SK-N-SH (cell line): ENCODE results near the gene ZNF546. TPM values are rescaled to one million over a fixed set of nuclear protein-coding genes. Genes with fewer than 3 reads are reported as not detected.
A peak's percentile ranks its signal among the peaks of the same experiment; 100 is the strongest.

Experiments used
- CTCF ChIA-PET: fragments of 300-600, 350-600 bp; formaldehyde crosslinking; extraction: SDS; loops from one replicate; lab custom pipeline; 2021; lab: Yijun Ruan, JAX
- POLR2A ChIA-PET: fragments of 350-600 bp; sonication (Branson Sonifier 250); formaldehyde crosslinking; extraction: SDS; loops from one replicate; lab custom pipeline; 2020; ENCODE audit warnings: antibody characterized with exemption, inconsistent platforms; lab: Yijun Ruan, JAX
- DNase-seq: peaks from one replicate; pipeline ENCODE4 v3.0.0; 2012
- H2AFZ ChIP-seq: fragments of 200-600 bp; sonication (generic); 2 replicates; pipeline ENCODE4 v1.8.1; 2016; ENCODE audit warnings: antibody characterized with exemption, mild to moderate bottlenecking, low read depth
- H3F3A ChIP-seq: fragments of 200-600 bp; sonication (generic); replicated peaks from 2 replicates; pipeline ENCODE3; 2016; ENCODE audit warnings: antibody characterized with exemption, mild to moderate bottlenecking; ENCODE audit not compliant: insufficient read depth
- H3K27ac ChIP-seq, 2 experiments: fragments of 200-500 bp in 1 of 2; fragments of 200-600 bp in 1 of 2; sonication (Bioruptor generic) in 1 of 2; sonication (generic), shearing (Covaris generic) in 1 of 2; 2 replicates each; pipeline versions ENCODE4 v1.5.1 to v1.6.1; 2014 to 2016; ENCODE audit warnings: low read depth in 2 of 2, inconsistent platforms in 1 of 2, low read length in 1 of 2, mild to moderate bottlenecking in 1 of 2, mixed read lengths in 1 of 2
- H3K27me3 ChIP-seq: fragments of 200-600 bp; sonication (generic), shearing (Covaris generic); 2 replicates; pipeline ENCODE4 v1.6.1; 2016; ENCODE audit warnings: mixed run types; ENCODE audit not compliant: insufficient read depth
- H3K36me3 ChIP-seq, 2 experiments: fragments of 200-500 bp in 1 of 2; fragments of 200-600 bp in 1 of 2; sonication (Bioruptor generic) in 1 of 2; sonication (generic) in 1 of 2; replicated peaks in 1 of 2; 2 replicates each; pipeline versions ENCODE3 to v1.5.1; 2014 to 2016; ENCODE audit warnings: low read length in 1 of 2, mild to moderate bottlenecking in 1 of 2; ENCODE audit not compliant: insufficient read depth in 2 of 2, control insufficient read depth in 1 of 2
- H3K4me1 ChIP-seq, 2 experiments: fragments of 200-500 bp in 1 of 2; fragments of 200-600 bp in 1 of 2; sonication (Bioruptor generic) in 1 of 2; sonication (generic), shearing (Covaris generic) in 1 of 2; 2 replicates each; pipeline versions ENCODE4 v1.5.1 to v1.6.1; 2014 to 2016; ENCODE audit warnings: low read depth in 1 of 2, low read length in 1 of 2, mixed run types in 1 of 2; ENCODE audit not compliant: insufficient read depth in 2 of 2, control insufficient read depth in 1 of 2
- H3K4me2 ChIP-seq: fragments of 200-600 bp; sonication (generic), shearing (Covaris generic); 2 replicates; pipeline ENCODE4 v1.6.1; 2017; ENCODE audit warnings: mixed run types
- H3K4me3 ChIP-seq, 2 experiments: fragments of 200-500 bp in 1 of 2; fragments of 200-600 bp in 1 of 2; sonication (Bioruptor generic) in 1 of 2; sonication (generic), shearing (Covaris generic) in 1 of 2; 2 replicates each; pipeline versions ENCODE4 v1.5.1 to v1.8.1; 2014 to 2016; ENCODE audit warnings: low read depth in 2 of 2, inconsistent platforms in 1 of 2, low read length in 1 of 2, mild to moderate bottlenecking in 1 of 2, mixed read lengths in 1 of 2, moderate library complexity in 1 of 2
- H3K79me2 ChIP-seq: fragments of 200-600 bp; sonication (generic); 2 replicates; pipeline ENCODE4 v1.8.1; 2017; ENCODE audit warnings: mild to moderate bottlenecking; ENCODE audit not compliant: insufficient read depth
- H3K9ac ChIP-seq: fragments of 200-600 bp; sonication (generic); 2 replicates; pipeline ENCODE4 v1.6.1; 2017; ENCODE audit warnings: mixed run types
- H3K9me2 ChIP-seq: fragments of 200-600 bp; sonication (generic); 2 replicates; pipeline ENCODE4 v1.6.1; 2017; ENCODE audit warnings: mixed run types
- H3K9me3 ChIP-seq: fragments of 200-600 bp; sonication (generic); 2 replicates; pipeline ENCODE4 v1.6.1; 2017; ENCODE audit warnings: mixed run types, mild to moderate bottlenecking, moderate library complexity
- H4K20me1 ChIP-seq: fragments of 200-600 bp; sonication (generic); 2 replicates; pipeline ENCODE4 v1.6.1; 2017; ENCODE audit warnings: mild to moderate bottlenecking, mixed run types; ENCODE audit not compliant: insufficient read depth
- ELF1 ChIP-seq: IDR thresholded peaks from 2 replicates; pipeline ENCODE4 v1.4.0; 2012
- EP300 ChIP-seq, 2 experiments: IDR thresholded peaks; 2 replicates each; pipeline versions ENCODE4 v1.4.0 to v1.6.1; 2012; ENCODE audit warnings: borderline replicate concordance in 1 of 2, low read depth in 1 of 2, low read length in 1 of 2
- EZH2phosphoT487 ChIP-seq: fragments of 200-600 bp; sonication (generic); IDR thresholded peaks from 2 replicates; pipeline ENCODE4 v1.6.1; 2017; ENCODE audit warnings: low read depth, mixed run types, mild to moderate bottlenecking, antibody characterized with exemption, moderate library complexity, borderline replicate concordance
- FOXJ3 ChIP-seq: sonication (generic); formaldehyde crosslinking; IDR thresholded peaks from 2 replicates; pipeline ENCODE4 v1.5.1; 2020; ENCODE audit warnings: mild to moderate bottlenecking, missing genetic modification reagents
- GABPA ChIP-seq: IDR thresholded peaks from 2 replicates; pipeline ENCODE4 v1.4.0; 2012; ENCODE audit warnings: low read depth, mild to moderate bottlenecking
- GATA2 ChIP-seq: sonication (generic); formaldehyde crosslinking; IDR thresholded peaks from 2 replicates; pipeline ENCODE4 v1.5.0; 2020; ENCODE audit warnings: mild to moderate bottlenecking, missing genetic modification reagents
- MEF2A ChIP-seq: IDR thresholded peaks from 2 replicates; pipeline ENCODE4 v1.4.0; 2012; ENCODE audit warnings: low read depth, borderline replicate concordance
- POLR2AphosphoS5 ChIP-seq: IDR thresholded peaks from 2 replicates; pipeline ENCODE4 v1.6.1; 2012; ENCODE audit warnings: low read depth, low read length
- RAD21 ChIP-seq: IDR thresholded peaks from 2 replicates; pipeline ENCODE4 v1.6.1; 2012; ENCODE audit warnings: mild to moderate bottlenecking, low read length
- RCOR1 ChIP-seq: fragments of 150-350 bp; IDR thresholded peaks from 2 replicates; pipeline ENCODE4 v1.6.1; 2017; ENCODE audit warnings: antibody characterized with exemption, low read length
- TEAD4 ChIP-seq: IDR thresholded peaks from 2 replicates; pipeline ENCODE4 v1.4.0; 2012; ENCODE audit warnings: mild to moderate bottlenecking, borderline replicate concordance; ENCODE audit not compliant: insufficient read depth
- WGBS: methylation state at CpG from one replicate; pipeline ENCODE4 v1.1.6; 2017; ENCODE audit warnings: low lambda C conversion rate; 5-methylcytosine and 5-hydroxymethylcytosine counted together
- polyA plus RNA-seq, 3 experiments: library from polyadenylated mRNA; depleted of rRNA; stranded (reverse); fragments of >200 nt; gene quantifications; 2 replicates each; pipeline ENCODE4 v1.2.3, GENCODE V29; 2012
- TF ChIP-seq, protein P1 (sequence below): IDR thresholded peaks from 2 replicates; pipeline ENCODE4 v1.4.0; 2012; ENCODE audit warnings: low read depth, borderline replicate concordance
- TF ChIP-seq, protein P2 (sequence below): IDR thresholded peaks from 2 replicates; pipeline ENCODE4 v1.6.1; 2012; ENCODE audit warnings: mild to moderate bottlenecking, low read depth, low read length, moderate library complexity

The ZNF546 gene
- polyA plus RNA-seq, 1 of the 3 experiments (the other 2 are of a cell fraction) = 0.87 TPM

DNA sequence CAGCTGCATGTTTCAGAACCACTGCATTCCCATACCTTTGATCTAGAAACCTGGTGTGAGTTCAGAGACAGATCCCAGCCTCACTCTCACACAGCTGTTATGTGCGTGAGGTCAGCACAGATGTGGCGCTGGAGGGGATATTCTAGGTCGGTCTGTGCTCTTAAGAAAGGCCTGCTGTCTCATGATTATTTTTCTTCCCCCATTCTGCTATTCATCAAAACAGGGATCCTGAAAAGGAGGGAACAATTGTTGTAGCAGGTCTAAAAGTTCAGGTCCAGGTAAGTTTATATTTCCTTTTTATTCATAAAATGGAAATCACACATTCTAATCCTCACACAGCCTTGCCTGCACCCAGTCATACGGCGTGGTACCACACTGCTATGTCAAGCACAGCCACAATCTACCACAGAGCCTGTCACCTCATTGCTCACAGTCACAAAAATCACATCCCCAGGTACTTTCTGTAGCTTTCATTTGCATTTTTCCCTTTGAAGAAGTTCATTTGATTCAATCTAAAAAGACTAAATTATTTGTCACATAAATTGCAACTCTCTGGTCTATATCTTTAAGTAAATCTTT lies 867 bp downstream of the ZNF546 start:
- POLR2A ChIA-PET = no interaction called here
- TF ChIP-seq EP300 (IDR thresholded peaks at IDR 0.05; ENCODE audit: borderline replicate concordance in 1 of 2, low read depth in 1 of 2, low read length in 1 of 2) (no peak), RAD21 (no peak), TEAD4 (no peak), GABPA (no peak), RCOR1 (no peak), POLR2AphosphoS5 (no peak), EZH2phosphoT487 (no peak)
- TF ChIP-seq, protein P1, sequence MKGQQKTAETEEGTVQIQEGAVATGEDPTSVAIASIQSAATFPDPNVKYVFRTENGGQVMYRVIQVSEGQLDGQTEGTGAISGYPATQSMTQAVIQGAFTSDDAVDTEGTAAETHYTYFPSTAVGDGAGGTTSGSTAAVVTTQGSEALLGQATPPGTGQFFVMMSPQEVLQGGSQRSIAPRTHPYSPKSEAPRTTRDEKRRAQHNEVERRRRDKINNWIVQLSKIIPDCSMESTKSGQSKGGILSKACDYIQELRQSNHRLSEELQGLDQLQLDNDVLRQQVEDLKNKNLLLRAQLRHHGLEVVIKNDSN = no peak
- TF ChIP-seq, protein P2, sequence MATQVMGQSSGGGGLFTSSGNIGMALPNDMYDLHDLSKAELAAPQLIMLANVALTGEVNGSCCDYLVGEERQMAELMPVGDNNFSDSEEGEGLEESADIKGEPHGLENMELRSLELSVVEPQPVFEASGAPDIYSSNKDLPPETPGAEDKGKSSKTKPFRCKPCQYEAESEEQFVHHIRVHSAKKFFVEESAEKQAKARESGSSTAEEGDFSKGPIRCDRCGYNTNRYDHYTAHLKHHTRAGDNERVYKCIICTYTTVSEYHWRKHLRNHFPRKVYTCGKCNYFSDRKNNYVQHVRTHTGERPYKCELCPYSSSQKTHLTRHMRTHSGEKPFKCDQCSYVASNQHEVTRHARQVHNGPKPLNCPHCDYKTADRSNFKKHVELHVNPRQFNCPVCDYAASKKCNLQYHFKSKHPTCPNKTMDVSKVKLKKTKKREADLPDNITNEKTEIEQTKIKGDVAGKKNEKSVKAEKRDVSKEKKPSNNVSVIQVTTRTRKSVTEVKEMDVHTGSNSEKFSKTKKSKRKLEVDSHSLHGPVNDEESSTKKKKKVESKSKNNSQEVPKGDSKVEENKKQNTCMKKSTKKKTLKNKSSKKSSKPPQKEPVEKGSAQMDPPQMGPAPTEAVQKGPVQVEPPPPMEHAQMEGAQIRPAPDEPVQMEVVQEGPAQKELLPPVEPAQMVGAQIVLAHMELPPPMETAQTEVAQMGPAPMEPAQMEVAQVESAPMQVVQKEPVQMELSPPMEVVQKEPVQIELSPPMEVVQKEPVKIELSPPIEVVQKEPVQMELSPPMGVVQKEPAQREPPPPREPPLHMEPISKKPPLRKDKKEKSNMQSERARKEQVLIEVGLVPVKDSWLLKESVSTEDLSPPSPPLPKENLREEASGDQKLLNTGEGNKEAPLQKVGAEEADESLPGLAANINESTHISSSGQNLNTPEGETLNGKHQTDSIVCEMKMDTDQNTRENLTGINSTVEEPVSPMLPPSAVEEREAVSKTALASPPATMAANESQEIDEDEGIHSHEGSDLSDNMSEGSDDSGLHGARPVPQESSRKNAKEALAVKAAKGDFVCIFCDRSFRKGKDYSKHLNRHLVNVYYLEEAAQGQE = no peak
- Histone ChIP-seq H3K4me3 (peak overlapping the region; percentile 77 to 84), H3K27me3 (no peaks in the 10 kb centered on the region), H3K9ac (peak overlapping the region; percentile 70; the same call in 1 of the 2 replicates), H3K36me3 (peaks cover 3 to 5% of the 10 kb centered on the region in 2 experiments), H3K9me3 (no peaks in the 10 kb centered on the region), H3K79me2 (peaks cover 23% of the 10 kb centered on the region), H3K4me1 (peaks cover 0 to 10% of the 10 kb centered on the region in 2 experiments; a peak in 2 of 4 replicates), H4K20me1 (no peaks in the 10 kb centered on the region), H3K4me2 (peak overlapping the region; percentile 93), H3F3A (peaks cover 11% of the 10 kb centered on the region), H3K27ac (peak overlapping the region; percentile 71 to 85; a peak in 3 of 4 replicates), H3K9me2 (no peaks in the 10 kb centered on the region), H2AFZ (peak overlapping the region; percentile 89)
- WGBS = 85% methylated on average over 5 of the region's 5 CpGs
- peak; percentile 37 for DNase-seq
- CTCF ChIA-PET = interaction anchor here (1.1 kb wide), 1 partner anchor 27 kb away, joined by 3 read pairs; the partner anchor contains the start of gene PSMC4

DNA sequence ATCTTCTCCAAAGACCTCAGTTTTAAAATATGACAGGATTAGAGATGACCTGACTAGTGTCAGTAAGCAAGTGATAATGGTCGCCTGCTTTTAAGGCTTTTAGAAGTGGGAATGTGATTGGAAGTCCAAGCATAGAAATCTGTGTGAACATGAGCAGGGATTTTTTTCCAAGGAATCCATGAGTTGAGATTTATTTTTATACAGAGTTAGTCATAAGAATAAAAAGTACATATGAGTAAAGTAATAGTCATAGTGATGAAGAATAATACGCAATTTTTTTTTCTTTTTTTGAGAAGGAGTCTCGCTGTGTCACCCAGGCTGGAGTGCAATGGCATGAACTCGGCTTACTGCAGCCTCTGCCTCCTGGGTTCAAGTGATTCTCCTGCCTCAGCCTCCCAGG lies 1.6 kb downstream of the ZNF546 start:
- Histone ChIP-seq H3K27me3 (no peaks in the 10 kb centered on the region), H3K4me3 (no peak overlapping the region), H3K27ac (peak overlapping the region in 1 of 2 experiments; percentile 71; a peak in 2 of 4 replicates), H3K4me2 (no peak overlapping the region), H3K9ac (peak overlapping the region; percentile 26; the same call in 1 of the 2 replicates), H4K20me1 (no peaks in the 10 kb centered on the region), H3K9me3 (no peaks in the 10 kb centered on the region), H3K4me1 (peaks cover 0 to 10% of the 10 kb centered on the region in 2 experiments; a peak in 2 of 4 replicates)
- ChIA-PET CTCF (no interaction called here), POLR2A (no interaction called here)
- DNase-seq = no peak
- WGBS = 70% methylated on average over 4 of the region's 4 CpGs
- TF ChIP-seq, protein P2 = no peak
- no peak for TF ChIP-seq GATA2 (CRISPR knock-in tag)
- TF ChIP-seq FOXJ3 = no peak
- TF ChIP-seq ELF1 = no peak
- TF ChIP-seq MEF2A = 0 out of 2 replicates have a peak, but pooled peaks have one; percentile 6
- no peak for TF ChIP-seq TEAD4
- no peak for TF ChIP-seq GABPA
- TF ChIP-seq, all 33 proteins: peak for 1
- Histone ChIP-seq H3K79me2 (peaks cover 17% of the 10 kb centered on the region), H3K36me3 (peaks cover 3 to 5% of the 10 kb centered on the region in 2 experiments), H3F3A (peaks cover 11% of the 10 kb centered on the region), H3K9me2 (no peaks in the 10 kb centered on the region), H2AFZ (no peak overlapping the region)
